Adrenal gland (tissue), 5 donors: ENCODE measurements around the gene B3GALNT2.

Experiments
- POLR2A ChIP-seq, 2 donors: fragments of 450-650 bp; IDR thresholded peaks; one replicate each; pipeline ENCODE4 v1.6.1; 2017; ENCODE audit warnings: antibody characterized with exemption in 2 of 2, mild to moderate bottlenecking in 2 of 2, moderate library complexity in 1 of 2
- TF ChIP-seq, protein P1 (sequence below), 6 experiments: fragments of 450-650 bp in 4 of 6; fragments of 200-600 bp in 2 of 6; sonication (generic) in 1 of 6; IDR thresholded peaks; 1 replicate in 5 of 6; 2 replicates in 1 of 6; pipeline versions ENCODE4 v1.5.1 to v1.8.0; 2016 to 2021; ENCODE audit warnings: antibody characterized with exemption in 6 of 6, mild to moderate bottlenecking in 2 of 6, moderate library complexity in 1 of 6
- donor health status: DM: no; HTN: no; CAD: no.

DNA sequence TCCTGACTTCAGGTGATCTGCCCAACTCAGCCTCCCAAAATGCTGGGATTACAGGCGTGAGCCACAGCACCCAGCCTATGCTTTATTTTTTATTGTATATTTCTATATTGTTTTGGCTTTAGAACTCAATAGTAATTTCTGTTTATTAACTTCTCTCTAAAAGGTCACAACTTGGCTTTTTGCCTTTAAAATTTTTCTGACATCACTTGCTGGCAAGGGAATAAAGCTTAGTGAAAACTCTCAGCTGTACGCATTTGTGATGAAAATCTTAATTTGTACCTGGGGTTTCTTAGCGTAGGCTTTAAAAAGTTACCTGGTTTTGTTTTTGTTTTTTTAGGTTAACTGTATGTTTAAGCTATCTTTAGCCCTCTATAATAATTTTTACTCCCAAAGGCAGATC, 36.2 kb downstream of the B3GALNT2 start:
- TF ChIP-seq, protein P1, sequence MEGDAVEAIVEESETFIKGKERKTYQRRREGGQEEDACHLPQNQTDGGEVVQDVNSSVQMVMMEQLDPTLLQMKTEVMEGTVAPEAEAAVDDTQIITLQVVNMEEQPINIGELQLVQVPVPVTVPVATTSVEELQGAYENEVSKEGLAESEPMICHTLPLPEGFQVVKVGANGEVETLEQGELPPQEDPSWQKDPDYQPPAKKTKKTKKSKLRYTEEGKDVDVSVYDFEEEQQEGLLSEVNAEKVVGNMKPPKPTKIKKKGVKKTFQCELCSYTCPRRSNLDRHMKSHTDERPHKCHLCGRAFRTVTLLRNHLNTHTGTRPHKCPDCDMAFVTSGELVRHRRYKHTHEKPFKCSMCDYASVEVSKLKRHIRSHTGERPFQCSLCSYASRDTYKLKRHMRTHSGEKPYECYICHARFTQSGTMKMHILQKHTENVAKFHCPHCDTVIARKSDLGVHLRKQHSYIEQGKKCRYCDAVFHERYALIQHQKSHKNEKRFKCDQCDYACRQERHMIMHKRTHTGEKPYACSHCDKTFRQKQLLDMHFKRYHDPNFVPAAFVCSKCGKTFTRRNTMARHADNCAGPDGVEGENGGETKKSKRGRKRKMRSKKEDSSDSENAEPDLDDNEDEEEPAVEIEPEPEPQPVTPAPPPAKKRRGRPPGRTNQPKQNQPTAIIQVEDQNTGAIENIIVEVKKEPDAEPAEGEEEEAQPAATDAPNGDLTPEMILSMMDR (IDR thresholded peaks at IDR 0.05), result no peak
- no peak for TF ChIP-seq POLR2A (IDR thresholded peaks at IDR 0.05)
